ENCODE data around the gene BICD2. TPM values are rescaled to one million over a fixed set of nuclear protein-coding genes. Genes with fewer than 3 reads are reported as not detected.
"Not testable (repeated sequence)": the region's sequence is repeated elsewhere in the genome, so short reads cannot be mapped to it uniquely, and the experiment has no call there.

BICD2 gene
- total RNA-seq = 10 to 100 TPM; 20.1 to 33.8 (median 24.7) TPM
- 10 to 100 TPM in 2 of 3 donors, 1 to 10 TPM in 1; 9.3 to 14.9 (median 13.0) TPM for polyA plus RNA-seq
- long read RNA-seq, donor 1, full-length matches to known transcripts = 5 of 5 reads
- long read RNA-seq, donor 1, partial matches to known transcripts = 0 of 5 reads
- long read RNA-seq, donor 1, other reads (novel, unspliced or antisense) = 0 of 5 reads
- long read RNA-seq, donor 2, full-length matches to known transcripts = 3 of 3 reads
- long read RNA-seq, donor 2, partial matches to known transcripts = 0 of 3 reads
- long read RNA-seq, donor 2, other reads (novel, unspliced or antisense) = 0 of 3 reads
- long read RNA-seq, donor 3 = 0 reads
- long read RNA-seq, donor 4, partial matches to known transcripts = 2 of 3 reads
- long read RNA-seq, donor 4, other reads (novel, unspliced or antisense) = 1 of 3 reads
- long read RNA-seq, donor 5, full-length matches to known transcripts = 42 of 60 reads
- long read RNA-seq, donor 5, partial matches to known transcripts = 18 of 60 reads
- long read RNA-seq, donor 5, other reads (novel, unspliced or antisense) = 0 of 60 reads
- long read RNA-seq, donor 6, partial matches to known transcripts = 0 of 2 reads
- long read RNA-seq, donor 6, other reads (novel, unspliced or antisense) = 2 of 2 reads
- long read RNA-seq, donor 7 = 0 reads
- long read RNA-seq, donor 8, full-length matches to known transcripts = 10 of 10 reads
- long read RNA-seq, donor 8, partial matches to known transcripts = 0 of 10 reads
- long read RNA-seq, donor 8, other reads (novel, unspliced or antisense) = 0 of 10 reads
- long read RNA-seq, donor 9 = 0 reads
- long read RNA-seq, donor 10, full-length matches to known transcripts = 3 of 3 reads
- long read RNA-seq, donor 10, partial matches to known transcripts = 0 of 3 reads
- long read RNA-seq, donor 10, other reads (novel, unspliced or antisense) = 0 of 3 reads

GRCh38 chr9:92764381-92764987 is at the start of gene BICD2:
BICD2 (minus strand) TSS chr9:92764833; CDS start chr9:92764744, 89 bp downstream.
- 0 to 1% (median 0%) methylated on average over 8 to 74 of the region's 74 CpGs; no CpG with 5 or more reads in 1 of the 4 donors for WGBS, 4 donors
- H3K4me3 ChIP-seq = peak within 1 kb of the TSS; percentile 35 to 97 (median 88)
- H3K27ac ChIP-seq = peak within 1 kb of the TSS; percentile 91 to 100 (median 99)
- intact Hi-C loops (cut with DNase I) = loop anchor here (10.0 kb wide), 1 partner anchor 50 kb away; no protein-coding TSS in a partner anchor
- H3K36me3 ChIP-seq (replicated peaks in 1 of 2) = no peaks in the 10 kb centered on the region
- no peaks in the 10 kb centered on the region for H3K27me3 ChIP-seq
- DNase-seq = peak in 1 of 7 donors; percentile 54
- TF ChIP-seq POLR2A (IDR thresholded peaks at IDR 0.05) (no peak), CTCF (IDR thresholded peaks at IDR 0.05) (no peak)
- no peaks in the 10 kb centered on the region for H3K9me3 ChIP-seq (replicated peaks in 1 of 3)
- H3K4me1 ChIP-seq (replicated peaks in 1 of 2) = peaks cover 23 to 48% of the 10 kb centered on the region in 2 donors

- WGBS, 4 donors = 8 to 27% (median 15%) methylated on average over 10 to 34 of the region's 34 CpGs
- H3K9me3 ChIP-seq (replicated peaks in 1 of 3); H3K36me3 ChIP-seq (replicated peaks in 1 of 2); intact Hi-C loops (cut with DNase I); H3K27ac ChIP-seq; H3K4me3 ChIP-seq; DNase-seq: not testable (repeated sequence)
- H3K4me1 ChIP-seq (replicated peaks in 1 of 2) = peaks cover 17 to 26% of the 10 kb centered on the region in 2 donors
- peaks cover 79% of the 10 kb centered on the region for H3K27me3 ChIP-seq
These were observed 45.1 kb upstream of the BICD2 start for GRCh38 chr9:92809629-92810326.

GRCh38 chr9:92808726-92809451 is 44.3 kb upstream of the BICD2 start:
- peak; percentile 53 to 76 (median 73) for DNase-seq
- Histone ChIP-seq H3K9me3 (replicated peaks in 1 of 3) (peaks cover 0 to 4% (median 0%) of the 10 kb centered on the region in 3 donors), H3K4me3 (peak overlapping the region in 1 of 4 donors; percentile 16), H3K27ac (no peak overlapping the region), H3K4me1 (replicated peaks in 1 of 2) (peaks cover 17 to 26% of the 10 kb centered on the region in 2 donors), H3K36me3 (replicated peaks in 1 of 2) (no peaks in the 10 kb centered on the region), H3K27me3 (peaks cover 79% of the 10 kb centered on the region)
- TF ChIP-seq CTCF (IDR thresholded peaks at IDR 0.05) = peak in 4 of 6 experiments; percentile 13 to 42 (median 26)
- no peak for TF ChIP-seq POLR2A (IDR thresholded peaks at IDR 0.05)
- intact Hi-C loops (cut with DNase I) = no loop called here
- WGBS, 4 donors = 0 to 10% (median 2%) methylated on average over 4 to 60 of the region's 60 CpGs

All from adrenal gland (tissue), 19 donors.